GM12891 (cell line): ENCODE measurements around the gene KIF19.

Experiments
- PAX5 ChIP-seq: IDR thresholded peaks from 2 replicates; pipeline ENCODE4 v1.6.1; 2011; ENCODE audit warnings: low read length, moderate library complexity, mild to moderate bottlenecking; ENCODE audit not compliant: insufficient read depth, severe bottlenecking
- POLR2A ChIP-seq: IDR thresholded peaks from 2 replicates; pipeline ENCODE4 v1.6.1; 2011; ENCODE audit warnings: low read depth, low read length, control low read depth
- POLR2AphosphoS5 ChIP-seq: IDR thresholded peaks from 2 replicates; pipeline ENCODE4 v1.6.1; 2011; ENCODE audit warnings: low read depth, low read length, control low read depth
- POU2F2 ChIP-seq: IDR thresholded peaks from 2 replicates; pipeline ENCODE4 v1.6.1; 2011; ENCODE audit warnings: low read depth, mild to moderate bottlenecking, control low read depth, low read length, moderate library complexity
- SPI1 ChIP-seq: IDR thresholded peaks from 2 replicates; pipeline ENCODE4 v1.6.1; 2011; ENCODE audit warnings: low read depth, low read length, control low read depth
- TAF1 ChIP-seq: IDR thresholded peaks from 2 replicates; pipeline ENCODE4 v1.6.1; 2011; ENCODE audit warnings: low read depth, low read length, control low read depth

- no peak for TF ChIP-seq TAF1
- no peak for TF ChIP-seq POLR2A
- no peak for TF ChIP-seq POLR2AphosphoS5
- TF ChIP-seq PAX5 = no peak
- no peak for TF ChIP-seq SPI1
- no peak for TF ChIP-seq POU2F2
Measured at GRCh38 chr17:74324521-74324920, 1.5 kb upstream of the KIF19 start.
